GM18861 (cell line): ENCODE results near the gene PCCB.
A peak's percentile ranks its signal among the peaks of the same experiment; 100 is the strongest.
"Not testable (repeated sequence)": the region's sequence is repeated elsewhere in the genome, so short reads cannot be mapped to it uniquely, and the experiment has no call there.

ENCODE experiments used
- ATAC-seq: cut with Tn5 transposase; IDR thresholded peaks from one replicate; pipeline ENCODE4 v1.9.1; 2021; ENCODE audit not compliant: unreplicated experiment

PCCB gene

GRCh38 chr3:136250059-136250902 lies at the start of gene PCCB:
TSS of gene PCCB (plus strand) at chr3:136250340. CDS start at chr3:136250376, 36 bp downstream.
- peak; percentile 93 for ATAC-seq

- ATAC-seq = no peak
These were observed 42.5 kb upstream of the PCCB start for GRCh38 chr3:136207489-136208115.

GRCh38 chr3:136209921-136210320 lies 40.2 kb upstream of the PCCB start:
- ATAC-seq = no peak

GRCh38 chr3:136211547-136211946 lies 38.6 kb upstream of the PCCB start:
- no peak for ATAC-seq

GRCh38 chr3:136222746-136223145 lies 27.4 kb upstream of the PCCB start:
- ATAC-seq = not testable (repeated sequence)

GRCh38 chr3:136232413-136232812 lies 17.7 kb upstream of the PCCB start:
- ATAC-seq = no peak

- ATAC-seq = no peak
These were observed 14.6 kb upstream of the PCCB start for GRCh38 chr3:136235545-136235944.

GRCh38 chr3:136236109-136236508 lies 14.0 kb upstream of the PCCB start:
- no peak for ATAC-seq

GRCh38 chr3:136237103-136237502 lies 13.0 kb upstream of the PCCB start:
- ATAC-seq = no peak

GRCh38 chr3:136237961-136238649 lies 12.0 kb upstream of the PCCB start:
- no peak for ATAC-seq

- ATAC-seq = no peak
These were observed 11.0 kb upstream of the PCCB start for GRCh38 chr3:136239094-136239493.

GRCh38 chr3:136245691-136246090 lies 4.4 kb upstream of the PCCB start:
- no peak for ATAC-seq

- ATAC-seq = no peak
These were observed 2.7 kb upstream of the PCCB start for GRCh38 chr3:136247436-136247835.

- no peak for ATAC-seq
These were observed 2.1 kb upstream of the PCCB start for GRCh38 chr3:136247855-136248590.

GRCh38 chr3:136249091-136249490 lies 1.0 kb upstream of the PCCB start:
- ATAC-seq = no peak

GRCh38 chr3:136249593-136249992 lies 547 bp upstream of the PCCB start:
- no peak for ATAC-seq

- ATAC-seq = no peak
These were observed 842 bp downstream of the PCCB start for GRCh38 chr3:136250903-136251460.

- ATAC-seq = no peak
These were observed 1.4 kb downstream of the PCCB start for GRCh38 chr3:136251511-136251910.

- ATAC-seq = no peak
These were observed 5.7 kb downstream of the PCCB start for GRCh38 chr3:136255672-136256406.

GRCh38 chr3:136258199-136258598 lies 8.1 kb downstream of the PCCB start:
- ATAC-seq = no peak
